RCC 7860 (cell line): ENCODE data around the gene PLSCR2.
A peak's percentile ranks its signal among the peaks of the same experiment; 100 is the strongest.
"Not testable (repeated sequence)": the region's sequence is repeated elsewhere in the genome, so short reads cannot be mapped to it uniquely, and the experiment has no call there.

ENCODE experiments used
- DNase-seq: peaks from one replicate; pipeline ENCODE4 v3.0.0-alpha.2; 2015; ENCODE audit warnings: low spot score
- FAIRE-seq: peaks from 2 replicates; lab custom pipeline; 2012; peaks lifted over from hg19 to GRCh38; lab: Jason Lieb, UNC

The PLSCR2 gene

DNA sequence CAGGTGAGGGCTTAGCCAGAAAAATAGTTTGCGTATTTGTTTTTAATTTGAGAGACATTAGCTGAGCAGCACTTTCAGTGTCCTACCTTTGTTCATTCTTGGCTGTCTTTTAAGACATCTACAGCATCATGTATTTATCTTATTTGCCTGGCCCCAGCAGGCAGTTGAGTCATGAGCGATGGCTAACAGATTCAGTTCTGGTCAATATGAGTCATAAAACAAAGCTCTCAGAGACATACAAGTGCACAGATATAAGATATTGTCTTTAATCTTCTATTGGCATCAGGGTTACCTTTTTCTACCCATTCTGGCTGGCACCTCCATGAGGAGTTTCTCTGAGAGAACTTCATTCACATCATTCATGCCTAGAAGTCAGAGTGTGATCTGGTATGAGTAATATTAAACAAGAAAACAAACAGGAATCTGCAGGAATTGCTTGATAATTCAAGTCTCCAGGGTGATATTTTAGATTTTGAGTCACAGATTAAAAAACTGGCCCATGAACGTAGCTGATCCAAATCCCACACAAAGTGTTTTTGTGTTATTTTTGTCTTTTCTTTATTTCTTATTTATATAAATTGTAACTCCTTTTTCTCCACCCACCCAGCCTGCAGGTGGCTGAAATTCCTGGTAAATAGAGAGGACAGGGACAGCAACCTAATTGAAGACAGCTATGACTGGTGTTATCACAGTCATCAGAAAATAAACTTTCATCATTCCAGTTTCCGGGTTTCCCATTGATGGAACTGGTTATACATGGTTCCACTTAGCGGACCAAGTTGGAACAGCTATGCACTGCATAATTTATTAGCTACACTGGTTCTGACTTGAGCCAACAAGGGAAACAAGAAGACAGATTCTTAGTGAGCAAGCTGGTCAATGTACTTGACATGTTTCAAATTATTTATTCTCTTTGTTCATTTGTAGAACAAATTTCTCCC lies 47.3 kb downstream of the PLSCR2 start:
- FAIRE-seq (no peak), DNase-seq (no peak)

DNA sequence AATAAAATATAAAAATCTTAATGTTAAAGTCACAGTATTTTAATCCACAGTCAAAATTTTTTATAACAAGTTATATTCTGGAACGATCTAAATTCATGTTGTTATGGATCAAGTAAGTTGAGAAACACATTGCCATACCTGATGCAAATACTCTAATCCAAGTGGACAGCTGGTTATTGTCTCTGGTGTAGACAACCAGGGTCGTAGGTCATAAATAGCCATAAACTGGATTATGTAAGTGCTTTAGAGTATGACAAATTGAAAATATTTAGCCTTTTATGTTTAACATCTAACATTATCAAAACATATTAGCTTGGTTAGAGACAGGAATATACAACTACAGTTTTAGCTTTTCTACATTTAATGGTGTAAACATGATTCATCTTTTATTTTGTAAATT lies 53.0 kb downstream of the PLSCR2 start:
- no peak for DNase-seq
- FAIRE-seq: peak; percentile 42

DNA sequence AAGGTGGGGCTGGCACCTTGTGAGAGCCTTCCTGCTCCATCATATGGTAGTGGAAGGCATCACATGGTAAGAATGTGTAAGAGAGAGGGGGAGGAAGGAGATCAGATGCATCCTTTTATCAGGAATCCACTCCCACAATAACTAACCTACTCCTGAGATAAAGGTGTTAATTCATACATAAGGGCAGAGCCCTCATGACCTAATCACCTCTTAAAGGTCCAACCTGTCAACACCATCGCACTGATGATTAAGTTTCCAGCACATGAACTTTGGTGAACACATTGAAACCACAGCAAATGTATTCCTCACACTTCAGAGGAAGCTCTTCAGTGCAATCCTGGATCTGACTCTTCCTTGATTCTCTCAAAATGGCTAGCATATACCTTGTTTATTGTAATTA lies 55.4 kb downstream of the PLSCR2 start:
- DNase-seq (no peak), FAIRE-seq (no peak)

DNA sequence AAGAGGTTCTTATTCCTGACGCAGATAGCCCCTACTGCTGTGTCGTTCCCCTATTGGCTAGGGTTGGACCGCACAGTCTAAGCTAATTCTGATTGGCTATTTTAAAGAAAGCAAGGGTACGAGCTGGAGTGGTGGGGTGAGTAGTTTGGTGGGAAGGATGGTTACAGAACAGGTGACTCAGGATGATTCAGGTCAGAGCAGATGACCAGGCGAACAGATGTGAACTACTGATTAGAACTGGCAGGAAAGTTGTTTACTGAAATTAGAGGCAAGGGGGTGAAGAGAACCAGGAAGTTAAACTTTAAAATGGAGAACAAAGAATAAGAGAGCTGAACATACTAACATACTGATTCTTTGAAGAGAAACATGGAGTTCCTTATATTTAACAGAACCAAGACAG lies 56.6 kb downstream of the PLSCR2 start:
- FAIRE-seq, DNase-seq: not testable (repeated sequence)

DNA sequence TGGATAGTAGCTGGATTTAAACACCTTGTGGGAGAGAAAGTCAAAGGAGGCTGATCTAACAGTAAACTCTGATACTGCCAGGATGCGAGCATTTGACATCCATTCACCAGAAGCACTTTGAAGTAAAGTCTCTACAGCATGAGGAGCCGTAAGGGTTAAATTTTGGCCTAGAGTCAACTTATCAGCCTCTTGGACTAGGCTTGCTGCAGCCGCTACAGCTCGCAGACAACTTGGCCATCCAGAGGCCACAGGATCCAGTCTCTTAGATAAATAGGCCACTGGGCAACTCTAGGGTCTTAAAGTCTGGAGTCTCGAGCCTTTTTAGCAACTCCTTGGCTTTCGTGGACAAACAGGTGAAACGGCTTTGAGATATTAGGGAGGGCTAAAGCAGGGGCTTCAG lies 61.4 kb downstream of the PLSCR2 start:
- FAIRE-seq: no peak
- no peak for DNase-seq

DNA sequence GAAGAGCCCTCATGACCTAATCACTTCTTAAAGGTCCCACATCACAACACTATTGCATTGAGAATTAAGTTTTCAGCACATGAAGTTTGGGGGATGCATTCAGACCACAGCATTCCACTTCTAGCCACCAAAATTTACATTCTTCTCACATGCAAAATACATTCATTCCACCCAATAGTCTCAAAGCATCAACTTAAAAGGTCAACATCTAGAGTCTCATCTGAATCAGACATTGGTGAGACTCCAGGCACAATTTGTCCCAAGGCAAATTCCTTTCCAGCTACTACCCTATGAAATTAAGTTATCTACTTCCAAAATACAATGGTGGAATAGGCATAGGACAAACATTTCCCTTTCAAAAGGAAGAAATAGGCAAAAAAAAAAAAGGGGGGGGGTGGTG lies 64.9 kb downstream of the PLSCR2 start:
- DNase-seq: no peak

GRCh38 chr3:146403792-146404191 lies 65.6 kb downstream of the PLSCR2 start:
- DNase-seq (no peak), FAIRE-seq (no peak)

More for the DNA sequence above, 64.9 kb downstream of the PLSCR2 start:
- no peak for FAIRE-seq

DNA sequence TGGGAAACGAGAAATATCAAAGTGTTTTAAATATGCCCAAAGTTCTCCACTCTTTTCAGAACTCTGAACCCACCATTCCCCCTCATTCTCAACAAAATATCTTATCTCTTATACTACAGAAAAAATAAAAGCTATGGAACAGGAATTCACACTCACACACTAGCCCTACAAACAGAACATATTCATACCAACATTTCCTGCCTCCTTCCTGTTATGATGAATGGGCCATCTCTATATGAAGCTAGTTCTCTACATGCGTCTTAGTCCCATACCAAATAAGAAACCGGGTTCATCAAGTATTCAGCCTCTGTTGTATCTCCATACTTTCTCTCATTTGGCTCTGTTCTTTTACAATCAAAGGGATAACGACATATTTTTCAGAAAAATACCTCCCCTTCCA lies 72.6 kb downstream of the PLSCR2 start:
- no peak for DNase-seq
- FAIRE-seq: no peak

DNA sequence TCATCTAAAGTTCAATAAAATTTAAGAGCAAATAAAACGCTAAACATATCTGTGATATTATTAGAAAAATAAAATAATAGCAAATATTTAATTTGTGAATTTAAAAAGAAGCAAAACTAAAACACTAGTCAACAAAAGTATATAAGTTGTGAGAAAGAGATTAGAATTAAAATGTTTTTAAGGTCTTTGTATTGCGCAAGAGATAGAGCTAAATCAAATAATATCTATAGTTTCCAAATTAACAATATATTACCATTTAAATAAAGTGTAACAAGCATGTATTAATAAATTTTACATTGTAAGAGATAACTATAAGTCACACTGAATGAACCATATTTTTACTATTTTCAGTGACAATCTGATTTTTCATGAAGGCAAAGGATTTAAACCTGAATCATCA lies 74.2 kb downstream of the PLSCR2 start:
- DNase-seq: no peak
- peak; percentile 38 for FAIRE-seq

GRCh38 chr3:146390957-146391356 lies 78.4 kb downstream of the PLSCR2 start:
- DNase-seq (no peak), FAIRE-seq (no peak)

- DNase-seq: no peak
- FAIRE-seq: no peak
Observed at GRCh38 chr3:146390006-146390772, 79.2 kb downstream of the PLSCR2 start.

DNA sequence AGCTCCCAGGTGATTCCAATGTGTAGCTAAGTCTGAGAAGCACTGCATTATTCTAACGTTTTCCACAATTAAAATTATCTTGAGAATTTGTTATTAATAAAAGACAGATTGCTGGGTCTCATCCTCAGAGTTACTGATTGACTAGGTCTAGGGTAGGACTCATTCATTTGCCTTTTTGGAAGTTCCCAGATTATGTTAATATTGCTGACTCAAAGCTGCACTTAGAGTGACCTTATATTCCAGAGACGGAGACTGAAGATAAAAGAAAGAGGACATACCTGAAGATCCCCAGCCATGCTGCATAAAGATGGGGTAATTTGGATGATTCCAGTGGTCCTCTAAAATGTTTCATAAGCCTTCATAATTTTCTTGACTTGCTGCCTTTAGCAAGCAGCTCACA lies 81.8 kb downstream of the PLSCR2 start:
- DNase-seq: peak; percentile 45
- no peak for FAIRE-seq

DNA sequence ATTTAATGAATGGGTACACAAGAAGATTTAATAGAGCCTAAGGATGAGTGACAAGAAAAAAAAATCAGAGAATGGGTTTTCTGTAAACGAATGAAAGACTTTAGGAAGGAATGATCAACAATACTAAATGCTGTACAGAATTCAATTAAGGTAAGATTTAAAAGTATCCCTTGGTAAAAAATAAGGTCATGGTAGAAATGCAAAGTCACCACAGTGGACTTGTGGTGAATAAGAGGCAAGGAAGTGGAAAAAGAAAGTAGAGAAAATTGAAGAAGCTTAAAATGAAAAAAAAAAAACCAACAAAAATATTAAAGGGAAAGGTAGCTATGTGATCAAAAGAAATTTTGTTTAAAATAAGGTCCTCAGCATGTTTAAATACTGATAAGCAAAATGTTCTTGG lies 82.4 kb downstream of the PLSCR2 start:
- no peak for DNase-seq
- peak; percentile 20 for FAIRE-seq

- DNase-seq: no peak
- FAIRE-seq: no peak
Observed at GRCh38 chr3:146384786-146385185, 84.6 kb downstream of the PLSCR2 start.
